ENCODE measurements around the gene CERS4.

GRCh38 chr19:8174706-8175105 lies 34.5 kb upstream of the CERS4 start:
- no peak for TF ChIP-seq CTCF (IDR thresholded peaks at IDR 0.05)
- no peak for TF ChIP-seq EP300 (IDR thresholded peaks at IDR 0.05)
- TF ChIP-seq POLR2A (IDR thresholded peaks at IDR 0.05) = no peak

Measured in tibial nerve (tissue), 4 donors.